RPMI8226 (cell line): ENCODE results near the gene MAB21L4.

Experiments
- DNase-seq: peaks from one replicate; pipeline ENCODE4 v3.0.0-alpha.2; 2015

The MAB21L4 gene

DNA sequence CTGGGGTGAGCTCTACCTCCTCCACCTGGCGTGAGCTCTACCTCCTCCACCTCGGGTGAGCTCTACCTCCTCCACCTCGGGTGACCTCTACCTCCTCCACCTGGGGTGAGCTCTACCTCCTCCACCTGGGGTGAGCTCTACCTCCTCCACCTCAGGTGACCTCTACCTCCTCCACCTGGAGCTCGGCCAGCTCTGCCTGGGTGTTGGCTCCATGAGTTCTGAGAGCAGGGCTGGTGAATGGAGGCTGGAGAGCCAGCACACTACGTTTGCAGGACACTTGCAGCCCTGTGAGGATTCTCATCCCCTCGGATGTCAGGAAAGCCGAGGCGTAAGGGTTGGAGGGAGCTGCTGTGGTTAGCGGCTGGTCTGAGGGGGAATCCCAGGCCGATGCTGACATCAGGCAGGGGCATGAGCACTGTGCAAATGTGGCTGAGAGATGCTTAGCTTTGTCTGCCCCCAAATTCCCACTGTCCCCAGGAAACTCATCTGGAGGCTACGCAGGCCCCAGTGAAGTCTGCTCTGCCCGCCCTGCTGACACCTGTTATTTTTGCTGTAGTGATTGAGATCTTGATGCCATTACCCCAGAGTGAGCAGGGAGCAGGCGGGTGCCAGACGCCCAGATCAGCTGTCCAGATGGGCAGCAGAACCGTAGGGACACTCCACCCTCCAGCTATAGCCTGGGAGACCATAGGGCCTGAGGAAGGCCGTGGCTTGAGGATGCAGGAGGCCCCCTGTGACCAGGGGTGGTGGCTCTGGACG, 13.4 kb upstream of the MAB21L4 start:
- DNase-seq, result peak; percentile 39

DNA sequence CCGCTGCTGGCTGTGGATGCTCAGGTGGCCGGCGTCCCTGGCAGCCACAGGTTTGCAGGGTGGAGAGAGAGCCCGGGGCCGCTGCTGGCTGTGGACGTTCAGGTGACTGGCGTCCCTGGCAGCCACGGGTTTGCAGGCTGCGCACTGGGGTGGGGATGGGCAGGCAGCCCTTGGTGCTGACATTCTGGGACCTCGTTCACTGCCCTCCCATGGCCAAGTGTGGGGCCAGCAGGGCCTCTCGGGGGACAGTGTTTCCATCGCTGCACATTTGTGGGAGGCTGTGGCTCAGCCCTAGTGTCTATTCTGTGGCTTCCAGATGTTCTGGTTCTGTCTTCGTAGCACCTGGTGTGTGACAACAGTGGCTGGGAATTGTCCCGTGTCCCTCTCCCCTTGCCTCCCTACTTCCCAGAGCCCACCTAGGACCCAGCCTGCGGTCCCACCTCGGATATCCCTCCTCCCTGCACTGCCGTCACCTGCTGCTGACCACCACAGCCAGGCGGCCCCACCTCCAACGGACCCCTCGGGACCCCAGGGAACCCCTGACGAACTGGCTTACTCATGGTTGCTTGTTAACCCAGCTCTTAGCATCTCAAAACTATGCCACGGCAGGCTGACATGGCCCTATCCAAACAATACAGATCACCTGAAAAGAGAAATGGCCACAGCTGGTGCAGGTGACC, 11.1 kb upstream of the MAB21L4 start:
- no peak for DNase-seq

DNA sequence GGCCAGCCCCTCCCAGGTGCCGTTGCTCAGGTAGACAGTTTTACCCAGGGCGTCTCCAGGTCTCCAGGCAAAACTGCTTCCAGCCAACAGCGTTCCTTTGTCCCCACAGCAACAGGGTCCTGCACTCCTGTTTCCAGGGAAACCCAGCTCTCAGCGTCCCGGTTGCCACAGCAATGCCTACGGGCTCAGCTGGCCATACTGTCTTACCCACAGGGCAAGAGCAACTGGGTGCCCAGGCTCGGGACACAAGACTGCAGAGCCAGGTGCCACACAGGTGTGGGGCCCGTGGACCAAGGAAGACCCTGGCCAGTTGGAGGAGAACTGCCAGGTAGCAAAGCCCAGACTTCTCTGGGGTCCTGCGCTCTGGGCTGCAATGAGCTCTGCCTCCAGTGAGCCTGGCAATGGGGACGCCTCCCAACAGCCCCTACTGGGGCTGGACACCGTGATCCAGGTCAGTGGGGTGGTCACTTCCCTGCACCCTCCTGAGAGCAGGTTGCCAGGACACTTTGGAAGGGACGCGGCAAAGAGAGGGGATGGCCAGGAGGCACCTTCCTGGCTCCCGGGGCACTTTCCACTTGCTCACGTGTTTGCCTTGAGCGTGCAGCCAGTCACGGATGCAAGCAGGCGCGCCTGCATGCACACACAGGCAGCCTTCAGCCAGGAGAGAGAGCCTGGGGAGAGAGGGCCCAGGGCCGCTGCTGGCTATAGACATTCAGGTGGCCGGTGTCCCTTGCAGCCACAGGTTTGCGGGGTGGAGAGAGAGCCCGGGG, 10.4 kb upstream of the MAB21L4 start, which contains the start of gene CROCC2:
TSS of gene CROCC2 (plus strand) at position 196 of the 770 bp plus-strand sequence. CDS start at position 374, 178 bp downstream.
- DNase-seq, result no peak

DNA sequence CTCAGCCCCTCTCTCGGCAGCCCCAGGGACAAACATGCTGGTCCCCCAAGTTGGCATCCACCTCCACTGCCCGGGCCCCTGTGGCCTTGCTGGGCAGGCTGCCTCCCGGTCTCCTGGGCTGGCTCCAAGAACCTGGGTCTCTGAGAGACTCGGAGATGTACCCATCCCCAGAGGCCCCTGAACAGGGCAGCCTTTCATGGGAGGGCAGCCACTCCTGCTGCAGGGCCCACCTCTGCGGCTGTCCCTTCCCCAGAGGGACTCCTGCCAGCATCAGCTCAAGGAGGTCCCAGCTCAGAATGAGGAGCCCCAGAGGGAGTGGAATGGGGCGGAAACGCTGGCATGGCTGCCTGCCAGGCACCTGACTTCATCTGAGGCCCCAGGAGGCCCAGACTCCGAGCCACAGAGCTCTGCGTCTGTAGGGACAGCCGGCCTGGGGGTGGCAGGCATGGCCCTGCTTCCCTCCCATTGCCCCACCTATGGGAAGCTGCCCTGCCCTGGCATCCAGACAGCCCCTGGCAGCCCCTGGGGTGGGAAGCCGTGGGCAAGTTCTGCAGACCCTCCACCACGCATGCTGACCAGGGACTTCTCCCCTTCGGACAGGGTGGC, 9.3 kb upstream of the MAB21L4 start:
- peak; percentile 64 for DNase-seq

DNA sequence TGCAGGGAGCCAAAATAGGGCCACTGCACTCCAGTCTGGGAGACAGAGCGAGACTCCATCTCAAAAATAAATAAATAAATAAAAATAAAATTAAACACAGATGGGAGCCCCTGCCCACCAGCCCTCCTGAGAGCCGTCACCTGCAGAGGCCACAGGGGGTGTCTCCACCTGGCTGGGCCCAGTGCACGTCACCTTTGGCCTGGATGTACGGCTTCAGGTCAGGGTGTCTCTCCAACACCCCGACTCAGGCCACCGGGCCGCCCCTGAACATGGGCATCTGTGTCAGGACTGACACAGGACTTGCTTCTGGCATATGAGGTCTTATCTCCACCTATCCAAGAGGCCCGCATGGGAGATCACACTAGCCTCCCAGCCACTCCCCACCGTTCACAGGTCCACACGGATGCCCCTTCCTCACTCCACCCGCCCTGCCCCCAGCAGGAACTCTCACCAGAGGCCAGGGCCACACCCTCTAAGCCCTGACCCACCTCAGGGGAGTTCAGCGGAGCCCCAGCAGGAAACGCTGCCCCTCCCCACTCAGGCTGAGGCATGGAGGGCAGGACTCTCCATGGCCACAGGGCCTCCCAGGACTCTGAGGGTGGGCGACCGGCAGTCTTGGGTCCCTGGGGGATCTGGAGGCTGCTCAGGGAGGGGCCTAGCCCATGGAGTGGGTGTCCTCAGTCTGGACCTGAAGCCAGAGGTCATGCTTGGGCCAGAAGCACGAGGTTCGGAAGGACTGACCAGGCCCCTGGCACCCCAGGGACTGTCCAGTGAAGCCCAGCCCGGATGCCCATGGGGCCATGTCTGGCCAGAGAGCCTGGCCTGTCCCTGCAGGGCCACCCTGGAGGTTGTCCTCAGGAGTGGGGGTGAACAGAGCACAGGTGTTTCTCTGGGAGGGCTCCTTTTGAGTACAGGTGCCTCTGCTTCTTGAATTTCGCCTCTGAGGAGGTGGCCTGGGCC, 8.5 kb upstream of the MAB21L4 start:
- DNase-seq, result no peak

DNA sequence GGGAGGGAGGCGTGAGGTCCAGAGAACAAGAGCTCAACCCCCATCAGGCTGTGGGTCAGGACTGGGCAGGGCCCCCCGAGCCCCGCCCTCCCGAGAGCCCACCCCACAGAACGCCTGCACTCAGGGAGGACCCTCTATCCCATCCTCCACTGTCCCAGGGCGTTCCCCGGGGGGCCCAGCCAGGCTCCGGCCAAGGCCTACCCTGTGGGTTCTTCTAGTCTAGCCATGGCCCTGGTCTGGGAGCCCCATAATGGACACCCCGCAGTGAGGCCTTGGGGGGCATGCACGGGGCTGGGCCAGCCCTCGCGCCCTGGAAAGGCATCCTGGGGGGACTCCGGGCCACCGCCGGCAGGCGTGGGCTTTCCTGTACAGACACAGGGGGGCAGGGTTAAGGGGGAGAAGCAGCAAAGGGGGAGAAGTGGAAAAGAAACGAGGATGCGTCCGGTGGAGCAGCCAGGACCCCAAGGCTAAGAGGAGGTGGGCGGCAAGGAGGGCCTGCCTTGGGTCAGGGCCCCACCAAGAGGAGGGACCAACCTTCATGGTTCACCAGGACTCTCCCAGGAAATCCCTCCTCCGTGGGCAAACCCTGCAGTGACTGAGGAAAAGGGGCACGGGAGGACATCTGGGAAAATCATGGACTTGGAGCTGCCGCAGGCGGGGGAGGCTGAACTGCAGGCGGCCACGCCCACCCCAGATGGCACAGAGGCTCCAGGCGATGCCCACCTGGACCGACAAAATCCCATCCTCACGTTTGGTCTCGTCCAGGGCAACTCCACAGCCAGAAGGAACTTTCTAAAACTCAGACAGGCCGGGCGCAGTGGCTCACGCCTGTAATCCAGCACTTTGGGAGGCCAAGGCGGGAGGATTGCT, 7.5 kb upstream of the MAB21L4 start:
- DNase-seq, result no peak

DNA sequence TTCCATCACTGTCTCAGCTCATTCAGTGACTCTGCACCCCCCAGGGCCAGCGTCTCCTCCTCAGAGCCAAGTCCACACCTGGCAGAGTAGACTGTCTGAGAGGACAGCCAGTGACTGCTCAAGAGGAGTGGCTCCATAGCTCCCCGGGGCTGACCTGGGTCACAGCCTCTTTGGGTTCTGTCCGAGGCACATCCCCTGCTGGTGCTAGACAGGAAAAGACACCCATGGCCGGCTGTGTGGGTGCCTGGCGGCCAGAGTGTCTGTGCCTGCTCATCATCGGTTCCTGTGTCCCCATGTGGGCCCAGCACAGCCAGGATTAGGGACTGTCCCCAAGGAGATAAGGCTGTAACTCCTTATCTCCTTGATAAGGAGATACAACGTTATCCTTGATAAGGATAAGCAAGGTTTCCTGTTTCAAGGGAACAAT, 6.7 kb upstream of the MAB21L4 start:
- peak; percentile 30 for DNase-seq

DNA sequence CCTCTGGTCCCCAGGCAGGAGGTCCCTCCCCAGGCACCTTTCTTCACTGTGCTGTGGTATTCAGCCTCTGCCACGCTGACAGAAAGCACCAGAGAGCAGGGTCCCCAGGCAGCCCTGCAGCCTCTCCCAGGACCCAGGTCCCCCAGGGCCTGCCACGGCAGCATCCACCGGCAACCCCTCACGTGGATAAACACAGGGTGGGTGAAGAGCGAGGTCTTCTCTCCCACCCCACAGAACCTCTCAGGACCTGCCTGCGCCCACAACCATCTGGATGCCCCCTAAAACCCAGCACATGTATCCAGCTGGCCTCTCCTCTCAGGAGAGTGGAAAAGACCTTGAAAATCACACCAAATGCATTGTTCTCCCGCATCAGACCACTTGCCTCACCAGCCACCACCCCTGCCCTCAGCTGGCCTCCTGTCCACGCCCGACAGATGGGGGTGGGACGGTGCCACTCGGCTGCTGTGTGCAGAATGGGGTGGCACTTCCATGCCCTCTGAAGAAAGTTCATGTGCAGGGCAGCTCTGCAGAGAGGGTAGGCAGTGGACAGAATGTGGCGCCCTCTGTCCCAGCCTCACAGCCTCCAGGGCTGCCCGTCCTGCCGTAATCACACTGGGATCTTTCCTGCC, 6.1 kb upstream of the MAB21L4 start:
- DNase-seq, result no peak

DNA sequence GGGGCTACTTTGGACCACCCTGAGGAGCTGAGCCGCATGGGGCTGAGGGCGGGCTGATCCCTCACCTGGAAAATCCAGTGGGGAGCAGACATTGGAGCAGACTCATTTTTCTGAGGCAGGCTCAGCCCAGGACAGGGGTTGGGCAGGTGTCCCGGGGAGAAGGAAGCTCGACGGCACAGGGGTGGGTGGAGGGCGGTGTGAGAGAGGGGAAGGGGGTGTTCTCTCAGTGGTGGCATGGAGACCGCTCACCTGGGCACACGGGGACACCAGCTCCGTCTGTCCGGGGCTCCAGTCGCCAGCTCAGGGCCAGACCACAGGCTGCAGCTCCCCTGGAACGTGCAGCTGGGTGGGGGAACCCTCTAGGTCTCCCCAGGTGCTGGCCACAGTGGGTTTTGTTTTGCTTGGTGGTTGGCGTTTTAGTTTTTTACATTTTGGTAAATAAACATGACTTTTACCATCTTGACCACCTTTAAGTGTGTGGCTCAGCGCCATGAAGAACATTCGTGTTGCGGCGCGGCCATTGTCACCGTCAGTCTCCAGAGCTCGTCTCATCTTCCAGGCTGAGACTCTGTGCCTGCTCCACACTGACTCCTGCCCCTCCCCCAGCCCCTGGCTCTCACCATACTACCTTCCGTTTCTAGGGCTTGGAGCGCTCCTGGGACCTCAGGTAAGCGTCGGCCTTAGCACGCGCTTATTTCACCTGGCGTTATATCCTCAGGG, 4.3 kb upstream of the MAB21L4 start:
- DNase-seq, result no peak

DNA sequence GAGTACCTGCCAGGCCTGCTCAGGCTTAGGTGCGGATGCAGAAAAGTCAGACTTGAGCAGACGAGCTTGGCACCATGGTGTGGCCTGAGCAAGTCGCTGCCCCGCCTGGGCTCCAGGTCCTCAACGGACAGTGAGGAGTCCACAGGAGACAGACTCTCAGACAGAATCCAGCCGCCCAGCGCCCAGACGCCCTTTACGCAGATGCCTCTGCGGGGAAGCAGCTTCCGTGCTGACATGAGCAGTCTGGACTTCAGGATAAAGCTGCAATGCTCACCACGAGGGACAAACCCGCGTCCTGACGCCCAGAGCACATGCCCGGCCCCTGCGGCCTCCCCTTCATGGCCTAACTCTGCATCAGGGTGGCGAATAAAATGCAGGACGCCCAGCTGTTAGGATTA, 3.5 kb upstream of the MAB21L4 start:
- DNase-seq, result no peak

DNA sequence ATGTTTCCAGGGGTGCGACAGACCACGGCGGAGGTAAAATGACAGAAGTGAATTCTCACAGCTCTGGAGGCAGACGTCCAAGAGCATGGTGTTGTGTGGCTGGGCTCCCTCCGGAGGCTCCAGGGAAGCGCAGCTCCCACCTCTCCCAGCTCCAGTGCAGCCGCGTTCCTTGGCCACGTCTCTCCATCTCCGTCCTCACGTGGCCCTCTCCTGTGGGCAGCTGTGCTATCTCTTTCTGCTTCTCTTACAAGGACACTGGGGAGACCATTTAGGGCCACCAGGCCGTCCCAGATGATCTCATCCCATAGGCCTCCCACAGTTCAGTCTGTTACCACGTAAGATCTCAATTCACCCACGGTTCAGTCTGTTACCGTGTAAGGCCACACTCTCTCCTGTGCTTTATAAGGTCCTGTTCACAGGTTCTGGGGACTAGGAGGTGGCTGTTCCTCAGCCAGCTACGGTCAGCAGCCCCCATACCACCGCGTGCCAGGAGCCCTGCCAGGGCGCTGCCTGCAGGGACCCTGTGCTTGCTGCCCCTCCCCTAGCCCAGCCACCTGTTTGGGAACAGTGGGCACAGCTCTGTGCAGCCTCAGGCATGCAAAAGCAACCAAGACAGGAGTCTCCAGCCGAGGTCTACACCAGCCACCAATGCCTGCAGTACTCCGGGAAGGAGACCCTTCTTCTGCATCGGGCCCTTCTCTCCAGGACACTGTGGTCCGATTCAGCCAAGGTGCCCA, 2.9 kb upstream of the MAB21L4 start:
- no peak for DNase-seq

DNA sequence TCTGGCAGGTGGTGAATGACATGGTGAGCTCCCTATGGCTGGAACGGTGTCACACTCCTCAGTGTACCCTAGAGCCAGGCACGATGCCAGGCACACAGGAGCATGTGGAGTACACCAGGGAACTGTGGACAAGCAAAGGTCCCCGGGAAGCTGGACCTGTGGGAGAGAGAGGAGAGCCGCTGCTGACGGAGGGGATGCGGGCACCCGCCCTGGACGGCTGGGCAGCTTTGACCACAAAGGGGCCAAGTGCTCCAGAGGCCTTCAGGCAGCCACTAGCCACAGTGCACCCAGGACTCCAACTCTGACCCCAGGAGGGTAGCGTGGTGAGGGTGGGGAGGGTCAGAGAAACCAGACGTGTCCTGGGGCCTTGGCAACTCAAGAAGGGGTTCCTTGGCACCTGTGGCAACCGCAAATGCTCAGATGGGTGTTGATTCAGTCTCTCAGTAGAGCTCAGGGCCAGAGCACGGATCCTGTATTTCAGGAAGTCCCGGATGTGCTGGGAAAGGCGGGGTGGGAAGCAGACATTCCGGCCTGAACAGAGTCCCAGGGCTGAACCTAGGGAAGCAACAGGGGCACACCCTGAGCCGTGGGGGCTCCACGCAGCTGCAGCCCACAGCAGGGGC, 2.3 kb upstream of the MAB21L4 start:
- no peak for DNase-seq

DNA sequence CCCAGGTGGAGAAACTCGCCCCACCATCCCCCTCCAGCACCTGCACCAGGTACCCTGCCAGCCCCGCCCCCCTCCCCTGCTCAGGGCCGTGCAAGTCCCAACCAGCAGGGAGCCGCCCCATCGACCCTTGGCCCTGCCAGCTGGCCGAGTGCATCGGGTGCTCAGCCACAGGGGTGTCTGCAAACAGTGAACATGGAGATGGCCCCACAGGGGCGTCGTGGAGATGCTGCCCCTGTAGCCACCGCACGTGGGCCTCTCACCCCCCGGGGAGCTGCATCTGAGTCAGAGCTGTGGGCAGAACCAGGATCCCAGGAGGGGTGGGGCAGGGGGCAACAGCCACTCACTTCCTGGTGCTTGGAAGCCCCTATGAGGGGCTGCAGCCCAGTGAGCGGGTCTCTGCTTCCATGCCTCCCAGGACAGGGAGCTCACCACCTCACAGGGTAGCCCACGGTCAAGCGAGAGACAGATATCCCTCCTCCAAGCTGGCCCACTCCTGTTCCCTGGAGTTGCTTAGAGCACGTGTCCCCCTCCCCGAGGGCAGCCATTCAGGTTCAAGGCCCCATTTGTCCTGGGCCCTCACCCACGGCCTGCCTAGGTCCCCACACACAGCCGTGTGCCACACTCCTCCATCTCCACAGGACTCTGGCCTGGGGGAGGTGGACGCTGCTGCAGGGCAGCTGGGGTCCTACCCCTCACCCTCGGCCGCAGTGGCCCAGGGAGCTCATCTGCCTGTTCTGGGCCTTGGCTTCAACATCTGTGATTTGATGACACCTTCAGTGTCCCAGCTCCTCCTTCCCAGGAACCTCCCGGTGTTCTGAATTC, 1.1 kb upstream of the MAB21L4 start:
- DNase-seq, result peak; percentile 87

DNA sequence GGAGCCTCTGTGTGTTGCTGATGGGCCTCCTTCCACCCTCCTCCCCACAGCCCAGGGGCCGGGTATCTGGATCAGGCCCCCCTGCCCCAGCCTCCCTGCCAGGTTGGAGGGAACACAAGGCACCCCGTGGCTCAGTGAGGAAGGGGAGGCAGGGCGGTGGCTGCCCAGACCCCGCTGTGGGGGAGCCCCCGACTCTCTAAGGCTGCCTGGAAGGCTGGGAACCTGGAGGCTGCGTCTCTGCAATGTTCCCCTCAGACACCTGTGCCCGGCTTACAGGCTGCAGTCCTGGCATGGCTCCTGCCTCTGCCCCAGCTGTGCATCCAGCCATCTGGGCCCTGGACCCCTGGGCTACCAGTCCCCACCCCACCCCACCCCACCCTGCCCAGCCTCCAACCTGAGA, 438 bp upstream of the MAB21L4 start:
- DNase-seq, result no peak

DNA sequence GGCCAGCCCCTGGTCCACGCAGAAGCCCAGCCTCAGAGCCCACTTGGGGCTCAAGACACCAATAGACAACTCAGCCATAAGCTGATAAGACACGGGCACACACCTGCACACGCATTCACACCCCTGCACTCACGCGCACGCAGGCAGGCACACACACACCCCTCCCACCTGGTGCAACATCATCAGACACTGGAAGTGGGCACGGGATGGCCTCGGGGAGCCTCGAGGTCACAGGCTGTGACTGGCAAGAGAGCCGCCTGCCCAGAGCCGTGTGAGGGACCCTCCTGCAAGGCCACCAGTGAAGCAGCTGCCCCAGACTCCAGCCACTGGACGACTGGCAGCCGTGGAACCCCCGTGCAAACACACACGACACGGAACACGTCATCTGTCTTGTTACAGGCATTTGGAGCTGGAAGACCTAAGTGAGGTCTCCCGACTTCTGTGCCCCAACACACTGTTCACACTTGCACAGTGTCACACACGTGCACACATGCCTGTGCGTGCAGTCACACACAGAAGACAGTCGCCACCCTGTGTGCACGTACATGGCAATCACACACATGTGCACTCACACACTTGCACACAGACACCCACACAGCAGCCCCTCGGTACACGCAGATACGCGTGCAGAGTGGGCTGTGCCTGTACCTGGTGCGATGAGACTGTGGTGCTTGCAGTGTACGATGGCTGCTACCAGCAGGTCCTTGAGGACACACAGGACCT, 959 bp downstream of the MAB21L4 start:
- DNase-seq, result no peak

DNA sequence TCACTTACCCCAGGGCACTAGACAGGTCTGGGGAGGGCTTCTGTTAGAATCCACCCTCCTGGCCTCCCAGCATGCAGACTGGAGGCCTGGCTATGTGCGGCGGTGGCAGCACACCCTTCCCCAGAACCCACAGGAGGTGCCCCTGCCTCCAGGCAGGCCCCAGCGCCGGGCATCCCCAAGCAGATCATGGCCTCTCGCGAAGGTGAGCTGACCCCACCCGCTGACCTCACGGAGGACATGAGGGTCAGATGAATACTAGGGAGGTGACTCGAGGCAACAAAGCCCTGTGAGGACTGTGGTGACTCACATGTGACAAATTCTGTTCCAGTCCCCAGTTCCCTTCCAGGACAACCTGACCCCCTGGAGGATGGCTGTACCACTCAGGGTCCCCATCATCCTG, 1.9 kb downstream of the MAB21L4 start:
- DNase-seq, result no peak

DNA sequence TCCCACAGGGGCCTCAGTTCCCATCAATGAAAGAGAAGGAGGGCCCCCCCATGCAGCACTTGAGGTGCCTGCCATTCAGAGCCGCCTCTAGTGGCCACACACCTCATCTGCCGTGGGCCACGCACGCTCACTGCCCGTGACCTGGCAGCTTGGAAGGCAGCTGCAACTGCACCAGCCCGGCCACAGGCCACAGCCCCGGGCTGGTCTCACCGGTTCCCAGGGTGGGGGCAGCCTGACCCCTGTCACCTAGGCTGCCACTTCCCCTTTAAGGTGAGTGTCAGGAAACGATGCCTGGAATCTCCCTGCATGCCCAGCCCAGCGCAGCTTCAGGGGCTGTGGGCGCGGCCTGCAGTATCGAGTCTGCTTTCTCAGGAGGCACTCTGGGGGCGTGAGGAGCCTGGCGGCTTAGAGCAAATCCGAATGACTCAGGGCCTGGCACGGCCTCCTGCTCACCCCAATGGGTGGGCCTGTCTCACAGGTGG, 2.6 kb downstream of the MAB21L4 start:
- DNase-seq, result no peak
